ENCODE data around the gene ATP2A2.

DNA sequence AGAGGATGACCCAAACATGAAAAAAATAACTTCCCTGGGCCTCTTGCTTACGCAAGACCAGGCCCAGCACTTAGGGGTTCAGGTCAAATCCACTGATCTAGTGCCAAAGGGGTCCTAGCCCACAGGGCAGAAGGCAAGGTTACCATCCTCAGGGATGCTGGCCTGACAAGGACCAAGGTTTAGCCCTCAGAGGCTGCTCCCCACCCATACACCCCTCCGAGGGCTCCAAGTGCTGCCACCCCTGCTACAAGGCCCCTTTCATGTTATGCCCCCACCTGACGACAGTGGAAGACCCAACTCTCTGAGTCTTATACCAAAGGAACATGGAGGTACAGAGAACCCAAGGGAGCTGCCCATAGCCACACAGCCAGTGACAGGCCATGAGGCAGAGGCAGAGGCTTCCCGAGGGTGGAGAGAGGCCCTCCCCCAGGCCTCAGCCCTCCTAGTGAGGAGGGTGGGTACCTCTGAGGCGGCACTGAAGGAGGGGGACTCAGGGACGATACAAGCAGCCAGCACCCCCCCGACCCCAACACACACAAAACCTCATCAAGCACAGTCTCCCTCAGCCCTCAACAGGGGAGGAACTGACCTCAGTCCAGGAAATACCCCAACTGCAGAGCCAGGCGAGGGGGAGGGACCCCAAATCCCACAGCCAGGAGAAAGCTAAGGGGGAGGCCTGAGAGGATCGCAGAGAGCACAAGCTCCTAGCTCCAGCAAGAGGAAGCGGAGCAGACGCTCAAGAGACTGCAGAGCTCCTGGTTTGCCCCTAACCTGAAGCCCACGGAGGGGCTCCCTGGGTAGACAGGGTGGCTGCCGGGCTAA is 85.5 kb downstream of the ATP2A2 start:
- TF ChIP-seq, protein P1, sequence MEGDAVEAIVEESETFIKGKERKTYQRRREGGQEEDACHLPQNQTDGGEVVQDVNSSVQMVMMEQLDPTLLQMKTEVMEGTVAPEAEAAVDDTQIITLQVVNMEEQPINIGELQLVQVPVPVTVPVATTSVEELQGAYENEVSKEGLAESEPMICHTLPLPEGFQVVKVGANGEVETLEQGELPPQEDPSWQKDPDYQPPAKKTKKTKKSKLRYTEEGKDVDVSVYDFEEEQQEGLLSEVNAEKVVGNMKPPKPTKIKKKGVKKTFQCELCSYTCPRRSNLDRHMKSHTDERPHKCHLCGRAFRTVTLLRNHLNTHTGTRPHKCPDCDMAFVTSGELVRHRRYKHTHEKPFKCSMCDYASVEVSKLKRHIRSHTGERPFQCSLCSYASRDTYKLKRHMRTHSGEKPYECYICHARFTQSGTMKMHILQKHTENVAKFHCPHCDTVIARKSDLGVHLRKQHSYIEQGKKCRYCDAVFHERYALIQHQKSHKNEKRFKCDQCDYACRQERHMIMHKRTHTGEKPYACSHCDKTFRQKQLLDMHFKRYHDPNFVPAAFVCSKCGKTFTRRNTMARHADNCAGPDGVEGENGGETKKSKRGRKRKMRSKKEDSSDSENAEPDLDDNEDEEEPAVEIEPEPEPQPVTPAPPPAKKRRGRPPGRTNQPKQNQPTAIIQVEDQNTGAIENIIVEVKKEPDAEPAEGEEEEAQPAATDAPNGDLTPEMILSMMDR (optimal IDR thresholded peaks at IDR 0.05 in 1 of 3, IDR thresholded peaks at IDR 0.05 in 1 of 3, conservative IDR thresholded peaks at IDR 0.05 in 1 of 3; ENCODE audit: extremely low read depth in 1 of 3, insufficient read depth in 2 of 3, low read length in 3 of 3), result no peak
- no peak for TF ChIP-seq EZH2 (IDR thresholded peaks at IDR 0.05; ENCODE audit: low read length)
